GM21786 (cell line): ENCODE results near the gene PPP1R26.

Experiments used
- ATAC-seq: cut with Tn5 transposase; IDR thresholded peaks from one replicate; pipeline ENCODE4 v1.9.1; 2021; ENCODE audit not compliant: unreplicated experiment

Gene PPP1R26

DNA sequence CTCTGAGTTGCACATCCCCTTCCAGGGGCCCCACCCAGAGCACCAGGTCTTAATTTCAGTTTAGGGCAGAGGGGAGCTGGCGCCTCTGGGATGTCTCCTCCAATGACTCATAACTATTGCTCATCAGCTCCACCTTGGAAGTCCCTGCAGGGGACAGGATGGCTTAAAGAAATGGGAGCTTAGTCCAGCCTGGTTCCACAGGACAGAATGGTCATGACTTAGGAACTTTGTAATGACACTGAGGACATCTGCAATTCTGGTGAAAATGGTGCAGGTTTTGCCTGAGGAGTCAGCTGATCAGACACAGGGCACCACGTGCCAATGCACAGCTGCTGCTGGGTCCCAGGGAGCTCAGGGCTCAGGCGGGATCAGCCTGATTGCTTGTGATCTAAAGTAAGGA, 16.4 kb upstream of the PPP1R26 start:
- no peak for ATAC-seq

DNA sequence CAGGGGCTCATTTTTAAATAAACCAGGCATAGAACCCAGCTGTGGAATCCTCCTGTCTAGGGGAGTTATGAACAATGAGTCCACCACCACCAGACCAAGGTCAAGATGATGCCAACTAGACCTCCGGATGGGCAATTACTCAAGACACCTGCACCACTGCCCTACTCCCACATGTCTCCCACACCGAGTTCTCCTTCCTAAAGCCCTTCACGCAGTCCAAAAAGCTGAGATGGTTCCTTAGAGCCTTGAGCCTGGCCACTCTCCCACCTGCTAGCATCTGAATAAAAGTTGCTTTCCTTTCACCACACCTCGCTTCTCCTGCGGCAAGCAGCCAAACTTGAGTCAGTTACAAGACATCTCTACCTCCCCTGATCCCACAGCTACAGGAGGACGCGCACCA, 15.4 kb upstream of the PPP1R26 start:
- ATAC-seq: no peak

DNA sequence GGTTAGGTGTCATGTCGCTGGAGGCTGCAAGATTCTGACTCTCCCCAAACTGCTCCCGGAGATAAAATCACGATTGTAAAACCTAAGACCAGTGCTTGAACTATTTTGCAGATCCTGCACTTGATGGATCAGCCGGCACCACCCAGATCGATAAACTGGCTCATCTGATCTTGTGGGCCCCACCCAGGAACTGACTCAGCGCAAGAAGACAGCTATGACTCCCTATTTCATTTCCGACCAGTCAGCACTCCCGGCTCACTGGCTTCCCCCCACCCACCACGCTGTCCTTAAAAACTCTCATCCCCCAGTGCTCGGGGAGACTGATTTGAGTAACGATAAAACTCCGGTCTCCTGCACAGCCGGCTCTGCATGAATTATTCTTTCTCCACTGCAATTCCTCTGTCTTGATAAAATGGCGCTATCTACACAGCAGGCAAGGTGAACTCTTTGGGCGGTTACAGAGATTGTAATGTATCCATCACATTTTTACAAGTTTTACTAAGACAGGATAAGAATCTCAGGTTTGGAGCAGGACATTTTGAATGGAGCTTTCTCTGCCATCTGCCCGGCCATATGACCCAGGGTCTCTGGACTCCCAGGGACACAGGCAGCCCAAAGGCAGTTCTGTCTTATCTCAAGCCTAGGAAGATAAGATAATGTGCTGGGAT, 10.6 kb upstream of the PPP1R26 start:
- no peak for ATAC-seq

DNA sequence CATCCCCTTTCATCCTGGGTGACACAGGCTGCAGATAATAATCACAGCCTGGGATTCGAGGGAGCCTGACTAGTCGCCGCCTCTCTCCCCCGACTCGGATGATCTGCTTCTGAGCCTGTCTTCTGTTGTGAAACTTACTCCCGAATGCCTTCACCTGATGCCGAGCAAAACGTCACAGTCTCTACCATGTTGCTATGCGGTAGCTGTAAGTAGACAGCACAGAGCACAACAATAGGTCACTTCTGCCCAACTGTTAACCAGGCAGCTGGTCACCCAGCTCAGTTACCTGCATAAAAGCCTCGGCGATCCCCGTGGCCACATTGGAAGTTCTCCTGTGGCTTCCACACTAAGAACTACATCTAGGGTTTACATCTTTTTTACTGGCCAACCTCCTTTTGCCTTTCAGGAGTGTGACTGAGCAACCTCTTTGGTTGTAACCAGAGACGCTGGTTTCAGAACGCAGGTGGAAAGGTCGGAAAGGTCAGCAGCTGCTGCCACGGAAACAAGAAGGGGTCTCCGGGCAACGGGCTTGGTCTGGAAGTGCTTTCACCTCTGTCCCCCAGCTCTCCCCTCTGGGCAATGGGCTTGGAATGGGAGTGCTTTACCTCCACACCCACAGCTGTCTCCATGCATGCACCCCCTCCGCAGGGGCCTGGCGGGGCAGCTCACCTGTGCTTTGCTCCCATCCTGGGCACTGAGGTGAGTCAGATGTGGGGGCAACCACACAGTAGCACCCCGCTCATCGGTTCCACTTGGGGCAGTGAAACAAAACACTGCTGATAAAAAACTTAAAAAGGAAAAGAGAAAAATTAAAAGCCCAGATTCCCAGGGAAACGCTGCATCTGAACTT, 7.6 kb upstream of the PPP1R26 start:
- no peak for ATAC-seq

DNA sequence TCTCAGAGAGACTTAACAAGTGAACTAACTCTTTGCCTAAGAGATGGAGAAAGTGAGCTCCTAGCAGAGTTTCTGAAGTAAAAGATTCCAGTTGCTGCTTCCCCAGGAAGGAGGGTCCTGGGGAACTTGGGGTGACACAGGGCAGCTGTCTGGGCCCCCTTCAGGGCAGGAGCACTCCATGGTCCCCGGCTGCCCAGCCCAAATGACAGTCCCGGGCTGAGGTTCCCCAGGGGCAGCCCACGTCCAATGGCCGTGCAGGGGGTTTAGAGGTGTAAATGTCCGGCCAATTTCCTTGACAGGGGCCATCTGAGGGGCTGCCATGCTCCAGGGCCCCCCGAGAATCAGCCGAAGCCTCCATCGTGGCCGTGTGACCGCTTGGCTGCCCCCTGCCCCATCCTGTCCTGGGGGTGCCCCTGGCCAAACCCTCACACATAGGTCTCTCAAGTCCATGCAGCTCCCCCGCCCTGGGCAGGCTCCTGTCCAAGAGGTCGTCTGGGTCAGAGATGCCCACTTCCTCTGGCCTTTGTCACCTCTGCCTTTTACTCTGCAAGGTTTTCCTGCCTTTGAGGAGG, 5.5 kb upstream of the PPP1R26 start:
- no peak for ATAC-seq

DNA sequence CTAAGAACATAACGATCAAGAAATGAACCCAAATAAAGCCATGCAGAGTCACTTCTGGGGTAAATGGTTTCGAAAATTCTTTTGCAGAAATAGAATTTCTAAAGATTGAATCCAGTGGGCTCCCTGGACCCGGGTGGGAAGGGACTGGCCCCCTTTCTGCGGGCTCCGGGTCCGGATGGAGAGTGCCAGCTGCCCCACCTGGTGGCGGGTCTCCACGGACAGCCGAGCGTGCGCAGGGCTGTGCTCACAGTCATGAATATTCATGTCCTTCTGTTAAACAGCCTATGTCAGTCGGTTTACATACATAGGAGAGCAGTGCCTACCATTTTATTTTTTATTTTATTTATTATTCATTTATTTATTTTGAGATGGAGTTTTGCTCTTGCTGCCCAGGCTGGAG, 4.7 kb upstream of the PPP1R26 start:
- no peak for ATAC-seq

DNA sequence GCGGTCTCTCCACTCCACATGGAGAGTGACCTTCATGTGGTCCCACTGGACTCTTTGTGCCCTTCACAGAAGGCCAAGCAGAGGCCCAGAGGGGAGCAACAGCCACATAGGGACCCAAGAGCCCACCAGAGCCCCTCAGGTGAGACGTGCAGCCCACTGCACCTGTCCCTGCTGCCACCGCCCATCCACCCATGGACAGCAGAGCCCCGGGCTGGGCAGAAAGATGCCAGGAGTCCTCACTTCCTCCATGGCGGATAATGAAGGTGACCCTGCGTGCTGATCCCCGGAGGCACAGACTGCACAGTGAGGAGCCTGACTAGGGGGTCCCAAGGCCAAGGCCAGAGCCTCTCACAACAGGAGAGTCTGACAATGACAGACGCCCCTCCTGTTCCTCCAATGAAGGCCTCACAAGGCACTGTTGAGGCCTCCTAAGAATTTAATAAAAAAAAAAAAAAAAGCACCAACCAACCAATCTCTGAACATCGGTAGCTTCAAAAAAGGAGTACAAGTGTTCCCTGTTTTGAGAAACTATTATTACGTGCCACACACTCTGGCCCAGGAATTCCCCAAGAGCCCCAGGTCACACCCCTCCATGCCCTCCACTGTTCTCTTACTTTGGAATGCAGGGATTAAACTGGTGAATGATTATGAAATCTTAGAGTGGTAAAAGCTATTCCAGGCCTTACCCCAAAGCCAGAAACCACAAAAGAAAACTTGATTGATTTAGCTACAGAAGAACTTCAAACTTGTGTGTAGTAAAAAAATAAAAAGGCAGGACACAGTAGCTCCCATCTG, 2.8 kb upstream of the PPP1R26 start:
- ATAC-seq: no peak

DNA sequence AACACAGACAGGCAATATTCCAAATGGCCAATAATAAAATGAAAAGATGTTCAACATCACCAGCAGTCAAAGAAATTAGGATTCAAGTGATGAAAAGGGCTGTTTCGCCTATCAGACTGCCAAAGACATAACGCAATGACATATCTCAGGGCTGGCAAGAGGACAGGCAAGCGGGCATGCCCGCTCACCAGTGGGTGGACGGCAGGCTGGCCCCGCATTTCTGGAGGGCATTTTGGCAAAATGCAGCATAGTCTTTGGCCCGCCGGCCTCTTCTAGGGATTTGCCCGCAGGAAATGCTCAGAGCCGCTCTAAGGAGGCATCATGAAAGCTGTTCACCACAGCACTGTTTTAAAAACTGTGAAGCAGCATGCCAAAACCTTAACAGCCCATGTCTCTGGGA, 1.4 kb upstream of the PPP1R26 start:
- no peak for ATAC-seq

DNA sequence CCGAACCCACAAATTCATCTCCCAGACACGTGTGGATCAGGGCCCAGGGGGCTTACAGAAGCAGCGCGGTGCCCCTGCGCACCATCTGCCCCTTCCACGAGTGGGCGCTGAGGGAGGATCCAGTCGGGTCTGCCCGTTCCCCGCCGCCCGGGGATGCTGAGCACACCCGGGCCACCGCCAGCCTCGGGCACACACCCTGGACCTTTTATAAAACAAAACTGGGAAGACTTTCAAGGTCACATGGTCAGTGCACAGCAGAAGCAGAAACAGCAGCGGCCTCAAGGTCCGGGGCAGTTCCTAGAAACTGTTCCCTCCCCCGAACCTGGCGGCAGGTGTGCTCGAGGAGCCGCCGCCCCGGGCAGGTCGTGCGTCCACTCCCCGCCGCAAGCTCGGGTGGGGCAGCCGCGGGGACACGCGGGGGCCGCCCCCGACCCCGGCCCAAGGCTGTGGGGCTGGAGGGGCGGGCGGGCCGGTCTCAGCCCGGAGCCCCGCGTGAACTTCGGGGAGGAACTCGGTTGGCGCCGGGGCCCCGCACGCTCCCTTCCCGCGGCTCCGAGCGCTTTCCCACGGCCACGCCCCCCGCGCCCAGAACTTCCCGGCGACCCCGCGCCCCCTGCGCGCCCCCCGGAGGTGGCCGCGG, 633 bp upstream of the PPP1R26 start:
- ATAC-seq: no peak

DNA sequence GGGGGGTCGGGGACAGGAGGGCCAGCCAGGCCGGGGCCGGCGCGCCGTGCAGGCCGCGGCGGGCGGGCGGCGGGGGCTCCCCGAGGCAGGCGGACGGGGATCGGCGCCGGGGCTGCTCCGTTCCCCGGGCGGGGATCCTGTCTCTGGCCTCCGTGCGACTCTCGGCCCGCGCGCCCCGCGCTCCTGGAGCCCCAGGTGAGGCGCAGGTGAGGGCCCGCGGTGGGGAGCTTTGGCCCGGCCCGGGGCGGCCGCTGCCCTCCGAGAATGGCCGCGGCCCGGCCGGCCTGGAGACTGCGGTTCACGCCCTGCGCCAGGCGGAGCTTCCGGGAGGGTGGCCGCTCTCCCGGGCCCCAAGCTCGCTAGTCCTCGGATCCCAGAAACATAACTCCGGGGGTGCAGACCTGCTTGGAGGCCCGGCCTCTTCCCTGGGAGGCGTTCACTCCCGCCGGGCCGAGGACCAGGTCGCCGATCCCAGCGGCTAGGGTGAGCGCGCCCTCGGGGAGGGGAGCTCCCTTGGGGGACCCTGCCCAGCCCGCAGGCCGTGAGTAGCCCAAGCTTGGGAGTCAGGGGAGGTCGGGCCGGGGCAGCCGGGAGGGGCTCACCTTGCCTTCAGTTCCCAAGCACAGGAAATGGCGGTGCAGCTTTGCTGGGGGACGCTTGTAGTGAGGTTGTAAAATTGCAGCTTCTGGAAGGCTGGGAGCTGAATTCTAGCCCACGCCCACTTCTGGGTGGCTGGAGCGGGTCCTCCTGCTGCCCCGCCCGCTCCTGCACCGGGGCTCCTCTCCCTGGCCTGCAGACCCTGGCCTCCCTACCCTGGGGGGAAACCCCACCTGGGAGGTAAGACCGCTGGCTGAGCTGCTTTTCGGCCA, 723 bp downstream of the PPP1R26 start:
- ATAC-seq: no peak

DNA sequence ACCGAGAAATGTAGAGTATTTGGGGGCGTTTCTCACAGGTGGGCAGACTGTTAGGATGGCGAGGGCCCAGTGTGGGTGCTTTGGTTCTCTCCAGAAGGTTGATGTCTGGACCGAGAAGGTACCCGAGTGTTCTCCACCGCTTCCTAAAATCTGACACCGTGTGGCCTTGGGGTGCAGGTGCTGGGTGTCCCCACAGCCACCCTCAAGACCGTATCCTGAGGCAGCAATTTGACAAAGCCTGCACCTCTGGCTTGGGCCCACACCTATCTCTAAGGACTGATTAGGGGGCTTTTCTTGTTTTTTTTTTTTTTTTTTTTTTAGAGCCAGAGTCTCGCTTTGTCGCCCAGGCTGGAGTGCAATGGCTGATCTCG, 1.3 kb downstream of the PPP1R26 start:
- ATAC-seq: no peak

DNA sequence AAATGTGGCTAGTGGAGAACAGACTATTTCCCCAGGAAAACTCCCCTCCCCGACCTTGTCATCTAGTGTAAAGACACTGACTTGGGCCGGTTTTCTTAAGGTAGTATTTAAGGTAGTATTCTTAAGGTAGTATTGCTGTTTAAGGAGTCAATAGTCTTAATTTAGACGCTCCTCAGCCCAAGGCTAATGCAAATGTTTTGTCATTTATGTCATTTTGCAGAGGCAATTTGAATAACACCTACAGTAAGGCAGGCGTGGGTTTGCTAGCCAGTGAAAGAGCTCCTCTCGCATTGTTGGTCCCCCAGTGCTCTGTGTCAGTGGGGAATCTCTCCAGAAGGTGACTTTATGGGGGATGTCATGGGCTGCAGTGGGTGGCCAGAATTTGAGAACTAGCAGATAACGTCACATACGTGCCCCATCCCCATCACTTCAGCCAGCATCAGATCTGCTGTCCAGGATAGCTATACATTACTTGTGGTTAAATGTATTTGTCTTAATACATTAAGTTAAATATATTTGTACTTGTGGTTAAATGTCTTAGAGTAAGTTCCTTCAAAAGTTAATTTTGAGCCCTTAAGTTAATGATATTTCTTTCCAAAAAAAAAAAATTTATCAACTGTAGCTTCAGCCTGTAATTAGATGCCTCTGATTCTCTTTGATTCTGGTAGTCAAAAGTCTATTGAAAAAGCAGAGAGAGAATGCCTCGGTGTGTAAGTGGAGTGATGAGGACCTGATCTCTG, 2.6 kb downstream of the PPP1R26 start:
- ATAC-seq: no peak

DNA sequence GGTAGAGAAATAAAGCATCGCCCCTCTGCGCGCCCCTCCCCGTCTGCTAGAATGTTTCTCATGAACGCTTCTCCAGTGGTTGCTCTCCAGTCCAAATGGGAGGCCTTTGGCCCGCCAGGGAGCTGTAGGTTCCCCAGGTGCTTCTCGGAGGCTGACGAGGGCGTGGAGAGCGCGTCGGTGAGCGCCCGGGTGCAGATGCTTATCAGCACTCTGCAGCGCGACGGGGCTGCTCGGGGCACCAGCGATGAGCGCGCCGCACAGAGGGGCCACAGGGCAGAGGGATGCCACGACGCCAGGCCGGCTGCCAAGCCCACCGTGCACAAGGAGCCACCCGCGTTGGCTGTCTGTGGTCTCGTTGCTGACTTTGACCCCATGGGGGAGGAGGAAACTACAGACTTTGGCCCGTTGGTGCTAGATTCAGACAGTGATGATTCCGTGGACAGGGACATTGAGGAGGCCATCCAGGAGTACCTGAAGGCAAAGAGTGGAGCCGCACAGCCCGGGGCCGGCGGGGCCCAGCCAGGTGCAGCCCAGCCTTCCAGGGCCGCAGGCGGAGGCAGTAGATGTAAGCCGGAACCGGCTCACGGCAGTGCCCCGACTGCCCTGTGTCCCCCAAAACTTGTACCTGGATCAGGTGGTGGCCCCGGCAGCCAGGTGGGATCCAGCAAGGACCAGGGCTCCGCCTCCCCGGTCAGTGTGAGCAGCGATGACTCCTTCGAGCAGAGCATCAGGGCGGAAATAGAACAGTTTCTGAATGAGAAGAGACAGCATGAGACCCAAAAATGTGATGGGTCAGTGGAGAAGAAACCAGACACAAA, 5.1 kb downstream of the PPP1R26 start:
- no peak for ATAC-seq

DNA sequence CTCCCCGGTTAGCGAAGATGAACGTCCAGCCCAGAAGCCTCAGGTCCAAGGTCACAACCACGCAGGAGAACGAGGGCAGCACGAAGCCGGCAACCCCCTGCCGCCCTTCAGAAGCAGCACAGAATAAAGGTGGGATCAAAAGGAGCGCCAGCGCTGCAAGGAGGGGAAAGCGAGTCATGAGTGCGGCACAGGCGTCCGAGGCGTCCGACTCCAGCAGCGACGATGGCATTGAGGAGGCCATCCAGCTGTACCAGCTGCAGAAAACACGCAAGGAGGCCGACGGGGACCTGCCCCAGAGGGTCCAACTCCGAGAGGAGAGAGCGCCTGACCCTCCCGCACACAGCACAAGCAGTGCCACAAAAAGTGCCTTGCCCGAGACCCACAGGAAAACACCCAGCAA, 5.8 kb downstream of the PPP1R26 start:
- no peak for ATAC-seq

DNA sequence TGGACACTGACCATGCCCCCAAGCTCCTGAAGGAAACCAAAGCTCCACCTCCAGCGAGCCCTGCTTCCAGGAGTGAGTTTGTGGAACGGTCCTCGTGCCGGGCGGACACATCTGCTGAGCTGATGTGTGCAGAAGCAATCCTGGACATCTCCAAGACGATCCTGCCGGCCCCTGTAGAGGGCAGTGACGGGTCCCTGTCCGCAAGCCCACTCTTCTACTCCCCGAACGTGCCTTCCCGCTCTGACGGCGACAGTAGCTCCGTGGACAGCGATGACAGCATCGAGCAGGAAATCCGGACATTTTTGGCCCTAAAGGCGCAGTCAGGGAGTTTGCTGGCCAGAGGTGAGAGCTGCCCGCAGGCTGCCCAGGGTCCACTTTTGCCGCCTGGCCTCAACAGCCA, 6.2 kb downstream of the PPP1R26 start:
- no peak for ATAC-seq

DNA sequence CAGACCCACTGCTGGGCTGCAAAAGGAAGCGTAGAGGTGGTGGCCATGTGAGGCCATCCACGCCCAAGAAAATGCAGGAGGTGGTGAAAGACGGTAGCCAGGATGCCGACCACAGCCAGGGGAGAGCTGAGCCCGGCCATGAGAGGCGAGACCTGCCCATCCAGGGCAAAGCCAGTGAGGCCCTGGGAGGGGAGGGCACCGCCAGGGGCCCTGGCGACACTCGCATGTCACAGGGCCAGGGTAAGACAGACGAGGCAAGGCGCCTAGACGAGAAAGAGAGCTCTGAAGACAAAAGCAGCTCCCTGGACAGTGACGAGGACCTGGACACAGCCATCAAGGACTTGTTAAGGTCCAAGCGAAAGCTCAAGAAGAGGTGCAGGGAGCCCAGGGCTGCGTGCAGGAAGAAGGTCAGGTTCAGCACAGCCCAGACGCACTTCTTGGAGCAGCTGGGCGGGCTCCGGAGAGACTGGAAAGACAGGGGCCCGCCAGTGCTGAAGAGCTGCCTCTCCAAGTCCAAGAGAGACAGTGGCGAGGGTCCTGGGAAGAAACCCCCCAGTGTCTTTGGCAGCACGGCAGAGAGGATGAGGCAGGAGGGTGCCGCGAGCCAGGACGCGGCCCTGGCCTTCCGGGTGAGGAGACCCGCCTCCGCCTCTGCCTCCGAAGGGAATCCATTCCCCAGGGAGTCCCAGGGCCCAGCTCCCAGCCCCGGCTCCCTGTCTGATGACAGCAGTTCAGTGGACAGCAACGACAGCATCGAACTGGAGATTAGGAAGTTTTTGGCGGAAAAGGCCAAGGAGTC, 6.9 kb downstream of the PPP1R26 start:
- no peak for ATAC-seq

DNA sequence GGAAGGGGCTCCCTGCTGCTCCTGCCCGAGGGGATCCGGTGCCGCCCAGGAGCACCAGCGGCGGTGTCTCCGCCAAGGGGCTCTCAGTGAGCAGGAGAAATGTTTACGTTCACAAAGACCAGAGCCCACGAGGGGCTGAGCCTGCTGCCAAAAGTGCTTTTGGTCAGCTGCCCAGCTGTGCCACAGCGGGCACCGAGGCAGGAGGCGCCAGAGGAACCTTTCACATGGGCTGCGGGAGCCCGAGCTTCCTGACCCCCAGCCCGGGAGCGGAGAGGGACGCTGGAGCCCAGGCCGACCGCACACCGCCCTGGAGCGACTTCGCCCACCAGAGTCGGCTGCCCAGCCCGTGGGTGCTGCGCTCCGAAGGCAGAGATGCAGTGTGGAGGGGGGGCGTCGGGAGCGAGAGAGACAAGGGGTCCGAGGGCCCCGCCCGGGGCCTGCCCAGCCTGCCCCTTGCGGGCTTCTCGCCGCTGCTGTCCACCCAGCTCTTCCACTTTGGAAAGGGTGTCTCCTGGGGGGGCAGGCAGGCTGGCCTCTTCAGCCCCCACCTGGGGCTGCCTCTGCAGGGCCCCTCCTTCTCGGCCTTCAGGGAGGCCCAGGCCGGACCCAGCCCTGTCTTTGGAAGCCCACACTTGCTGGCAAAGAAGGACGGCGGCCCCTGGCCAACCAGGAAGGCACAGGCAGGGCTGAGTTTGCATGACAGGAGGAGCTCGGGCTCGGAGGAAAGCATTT, 7.9 kb downstream of the PPP1R26 start:
- no peak for ATAC-seq
